SKM-1 (cell line): ENCODE data around the gene PTPRN2.
"Not testable (repeated sequence)": the region's sequence is repeated elsewhere in the genome, so short reads cannot be mapped to it uniquely, and the experiment has no call there.

Experiments used
- DNase-seq: peaks from one replicate; lab custom pipeline; 2025; ENCODE audit not compliant: unreplicated experiment; lab: John Stamatoyannopoulos, UW

The PTPRN2 gene

DNA sequence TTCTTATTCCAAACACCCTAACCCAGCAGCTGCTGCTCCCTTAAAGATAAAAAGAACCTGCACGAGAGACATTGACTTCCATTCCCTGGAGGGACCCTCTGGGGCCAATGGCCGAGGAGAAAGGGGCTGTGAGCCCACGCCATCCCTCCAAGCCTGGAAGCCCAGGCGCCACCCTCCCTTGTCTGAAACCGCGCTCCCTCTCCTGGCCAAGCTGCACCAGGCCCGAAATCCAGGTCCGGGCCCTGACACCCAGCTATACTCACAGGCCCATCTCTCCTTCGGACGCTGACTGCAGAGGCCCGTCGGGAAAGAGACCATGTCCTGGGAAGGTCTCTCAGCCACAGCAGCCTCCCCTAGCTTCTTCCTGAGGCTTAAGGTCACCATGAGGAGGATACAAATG lies 196.5 kb downstream of the PTPRN2 start:
- DNase-seq, result no peak

- DNase-seq, result no peak
These were observed 197.2 kb downstream of the PTPRN2 start for GRCh38 chr7:158390460-158390859.

DNA sequence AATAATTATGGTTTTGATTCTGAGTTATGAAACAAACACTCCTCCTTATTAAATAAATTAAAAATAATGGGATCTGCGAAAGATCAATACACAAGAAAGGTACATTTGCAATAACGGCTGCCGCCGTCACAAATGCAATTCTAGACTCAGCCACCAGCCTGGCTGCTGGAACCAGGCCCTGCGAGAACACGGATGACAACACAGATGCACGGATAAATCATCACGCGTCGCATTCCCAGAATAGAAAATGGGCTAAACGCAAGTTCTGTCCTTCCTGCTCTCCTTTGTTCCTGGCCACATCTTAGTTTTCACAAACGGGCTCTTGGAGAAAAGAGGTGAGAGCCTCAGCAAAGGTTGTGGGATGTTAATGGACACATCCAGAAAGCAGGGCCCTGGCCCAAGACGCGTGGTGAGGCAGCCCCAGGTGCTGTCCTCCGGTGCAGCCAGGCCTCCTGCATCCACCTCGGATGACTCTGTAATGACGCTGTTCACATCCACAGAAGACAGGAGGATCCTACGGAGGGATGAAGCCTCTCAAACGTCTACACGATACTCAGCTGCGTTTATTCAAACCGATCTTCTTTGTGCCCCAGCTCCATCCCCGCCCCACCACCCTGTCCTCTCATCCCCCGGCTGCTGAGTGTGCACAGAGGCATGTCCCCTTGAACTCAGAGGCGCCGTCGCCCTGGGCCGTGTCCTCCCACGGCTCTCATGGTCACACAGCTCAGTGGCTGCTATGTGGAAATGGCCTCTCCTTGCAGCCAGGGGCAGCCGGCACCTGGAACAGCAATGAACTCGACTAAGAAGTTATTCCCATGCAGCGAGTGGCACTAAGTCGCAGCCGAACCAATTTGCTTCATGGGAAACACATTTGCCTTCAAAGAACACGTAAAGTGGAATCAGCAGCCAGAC lies 197.9 kb downstream of the PTPRN2 start:
- DNase-seq, result no peak

DNA sequence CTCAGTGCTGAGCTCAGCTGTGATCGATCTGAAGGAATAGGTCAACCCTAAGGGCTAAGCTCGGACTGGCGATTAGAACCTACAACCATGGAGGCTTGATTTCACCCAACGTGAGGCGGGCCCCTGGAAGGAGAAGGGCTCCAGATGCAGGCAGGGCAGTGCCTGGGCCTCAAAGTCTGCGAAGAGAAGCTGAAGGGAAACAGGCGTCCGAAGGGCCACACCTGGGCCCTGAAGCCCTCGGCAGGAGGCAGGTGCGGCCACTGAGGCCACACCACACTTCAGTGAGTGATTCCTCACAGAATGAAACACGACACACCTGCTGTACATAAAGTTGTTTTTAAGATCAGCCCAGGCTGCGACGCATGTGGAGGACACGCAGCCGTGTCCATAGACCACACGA lies 198.7 kb downstream of the PTPRN2 start:
- DNase-seq, result no peak

DNA sequence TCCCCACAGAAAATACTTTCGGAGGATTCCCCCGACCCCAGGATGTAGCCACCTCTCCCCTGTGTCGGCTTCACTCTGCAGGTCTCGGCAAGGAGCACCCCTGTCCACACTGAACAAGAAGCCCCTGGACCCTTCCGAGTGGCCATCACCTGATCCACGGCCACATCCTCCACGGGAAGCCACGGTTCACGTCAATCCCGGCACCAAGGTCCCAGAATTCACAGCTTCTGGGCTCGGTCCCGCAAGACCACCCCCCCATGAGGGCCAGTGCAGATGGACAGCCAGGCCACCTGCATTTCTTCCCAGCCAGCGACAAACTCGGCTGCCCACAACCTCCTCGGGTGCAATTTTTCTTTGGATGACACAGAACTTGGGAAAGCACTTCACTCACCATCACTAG lies 199.6 kb downstream of the PTPRN2 start:
- DNase-seq, result no peak

DNA sequence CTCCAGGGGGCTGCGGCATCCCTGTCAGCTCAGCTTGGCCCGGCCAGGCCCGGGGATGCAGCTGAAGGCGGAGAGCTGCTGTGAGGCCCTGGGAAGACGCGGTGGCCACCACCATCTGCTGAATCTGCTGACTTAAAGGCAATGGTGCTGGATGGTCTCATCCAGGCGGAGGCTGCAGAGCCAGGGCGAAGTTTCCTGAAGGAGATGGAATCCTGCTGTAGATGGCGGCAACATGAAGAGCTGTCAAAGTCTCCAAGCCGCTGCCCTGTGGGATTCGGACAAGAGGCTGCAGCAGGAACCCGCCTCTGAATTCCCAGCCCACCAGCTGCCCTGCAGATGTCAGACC lies 200.1 kb downstream of the PTPRN2 start:
- DNase-seq, result no peak

DNA sequence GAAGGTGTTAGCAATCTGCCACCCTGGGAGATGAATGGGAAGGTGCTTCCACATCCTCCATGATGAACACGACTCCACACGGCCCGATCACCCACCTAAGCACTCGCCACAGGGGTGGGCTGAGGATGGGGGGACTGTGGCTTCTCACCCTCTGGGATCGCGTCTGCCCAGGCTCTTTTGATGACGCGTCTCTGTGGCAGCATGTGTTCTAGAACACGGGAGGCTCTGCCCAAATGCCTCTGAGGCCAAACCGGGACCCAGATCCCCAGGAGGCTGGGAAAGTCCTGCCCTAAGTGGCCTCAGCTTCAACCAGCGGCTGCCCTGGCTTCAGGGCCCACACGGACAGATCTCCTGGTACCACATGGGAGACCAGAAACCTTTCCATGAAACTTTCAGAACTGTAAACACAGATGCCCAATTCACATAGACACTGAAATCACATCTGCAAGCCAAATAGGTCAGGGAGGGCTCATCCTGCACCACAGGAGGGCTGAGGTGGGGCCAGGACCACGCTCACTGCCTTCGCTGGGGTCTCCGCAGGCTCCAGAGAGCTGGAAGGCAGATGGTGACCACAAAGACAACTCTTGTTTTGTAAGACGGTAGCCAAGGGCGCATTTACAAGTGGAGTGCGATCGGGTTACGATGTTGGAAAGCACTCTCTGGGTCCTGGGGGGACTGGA lies 200.6 kb downstream of the PTPRN2 start:
- no peak for DNase-seq

DNA sequence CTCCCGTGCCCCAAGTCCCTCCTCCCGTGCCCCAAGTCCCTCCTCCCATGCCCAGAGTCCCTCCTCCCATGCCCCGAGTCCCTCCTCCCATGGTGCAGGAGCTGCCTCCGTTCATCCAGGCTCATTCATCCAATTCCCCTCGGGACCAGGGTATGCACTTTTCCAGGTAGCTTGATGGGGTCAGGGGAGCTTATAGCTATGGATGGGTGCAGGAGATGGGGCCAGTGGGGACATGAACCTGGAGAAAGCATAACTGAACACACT lies 201.3 kb downstream of the PTPRN2 start:
- no peak for DNase-seq

- DNase-seq, result not testable (repeated sequence)
These were observed 201.9 kb downstream of the PTPRN2 start for GRCh38 chr7:158385496-158386354.

DNA sequence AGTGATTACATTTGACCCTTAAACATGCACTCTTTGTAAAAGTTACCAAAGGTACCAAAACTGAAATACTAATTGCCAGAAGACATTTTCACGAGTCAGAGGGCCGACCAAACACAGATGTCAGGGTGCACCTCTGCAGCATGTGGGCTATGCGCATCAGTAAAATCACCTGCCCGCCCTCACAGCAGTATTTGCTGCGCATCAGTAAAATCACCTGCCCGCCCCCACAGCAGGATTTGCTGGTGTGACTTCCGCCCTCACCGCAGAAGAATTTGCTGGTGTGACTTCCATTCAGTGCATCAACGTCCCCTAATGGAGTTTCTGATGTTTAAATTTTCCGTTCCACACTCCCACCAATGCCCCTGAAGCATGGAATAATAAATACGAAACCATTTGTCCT lies 202.9 kb downstream of the PTPRN2 start:
- no peak for DNase-seq

GRCh38 chr7:158383665-158384064 lies 204.0 kb downstream of the PTPRN2 start:
- DNase-seq, result no peak

DNA sequence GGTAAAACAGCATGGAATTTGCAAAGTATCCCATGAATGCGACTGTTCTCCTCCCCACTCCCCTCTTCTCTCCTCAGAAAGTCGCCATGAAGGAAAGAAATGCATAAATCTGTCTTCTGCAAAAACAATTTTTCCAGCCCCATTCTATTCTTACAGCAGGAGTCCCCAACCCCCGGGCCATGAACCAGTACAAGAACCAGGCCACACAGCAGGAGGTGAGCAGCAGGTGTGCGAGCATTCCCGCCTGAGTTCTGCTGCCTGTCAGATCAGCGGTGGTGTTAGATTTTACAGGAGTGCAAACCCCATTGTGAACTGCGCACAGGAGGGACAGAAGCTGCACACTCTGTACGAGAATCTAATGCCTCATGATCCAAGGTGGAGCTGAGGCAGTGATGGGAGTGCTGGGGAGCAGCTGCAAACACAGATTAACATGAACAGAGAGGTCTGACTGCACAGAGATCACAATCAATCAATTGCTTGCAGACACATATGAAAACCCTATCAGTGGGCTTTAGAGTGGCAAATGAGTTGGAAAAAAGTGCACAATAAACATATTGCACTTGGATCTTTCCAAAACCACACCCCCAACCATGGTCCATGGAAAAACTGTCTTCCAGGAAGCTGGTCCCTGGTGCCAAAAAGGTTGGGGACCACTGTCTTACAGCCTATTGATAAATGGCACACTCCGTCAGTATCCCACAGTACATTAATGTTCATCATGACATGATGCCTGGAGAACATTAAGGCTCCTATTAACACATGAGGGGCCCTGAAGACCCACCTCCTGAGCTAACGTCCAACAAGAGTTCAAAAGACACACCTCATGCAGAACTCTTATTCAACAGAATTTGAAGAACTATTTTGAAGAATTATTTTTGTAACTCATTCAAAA lies 205.0 kb downstream of the PTPRN2 start:
- no peak for DNase-seq

DNA sequence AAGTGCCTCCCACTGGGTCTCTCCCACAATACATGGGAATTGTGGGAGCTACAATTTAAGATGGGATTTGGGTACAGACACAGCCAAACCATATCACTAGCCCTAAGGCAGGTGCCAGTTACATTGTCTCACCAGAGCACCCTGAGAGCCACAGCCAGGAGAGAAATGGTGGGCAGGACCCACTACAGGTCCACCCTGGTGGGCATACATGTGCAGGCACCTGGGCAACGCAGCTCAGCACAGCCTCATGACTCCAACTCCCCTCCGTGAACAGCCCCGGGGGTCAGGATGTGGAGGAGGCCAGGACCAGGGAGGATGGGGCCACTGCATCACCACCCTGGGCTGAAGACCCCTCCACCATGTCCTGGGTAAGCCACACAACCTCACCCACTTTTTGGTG lies 205.7 kb downstream of the PTPRN2 start:
- DNase-seq, result no peak

DNA sequence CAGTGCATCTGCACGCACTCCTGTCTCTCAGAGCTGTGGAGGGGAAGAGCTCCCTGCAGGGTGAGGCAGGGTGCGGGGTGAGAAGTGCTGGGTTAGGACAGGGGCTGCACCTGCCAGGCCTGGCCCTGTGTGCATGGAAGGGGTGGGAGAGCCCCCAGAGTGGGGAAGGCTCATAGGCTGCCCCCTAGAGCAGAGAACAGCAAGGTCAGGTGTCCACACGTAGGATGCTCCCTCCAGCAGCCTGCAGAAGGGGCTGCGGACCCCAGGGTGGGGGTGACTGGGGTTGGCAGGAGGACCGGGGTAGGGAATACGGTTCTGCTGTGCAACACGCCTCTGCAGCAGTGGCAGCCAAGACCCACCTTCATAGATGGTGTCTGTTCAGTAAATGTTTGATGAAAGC lies 208.6 kb downstream of the PTPRN2 start:
- no peak for DNase-seq

GRCh38 chr7:158377800-158378623 lies 209.6 kb downstream of the PTPRN2 start:
- no peak for DNase-seq

- DNase-seq, result not testable (repeated sequence)
These were observed 210.8 kb downstream of the PTPRN2 start for GRCh38 chr7:158376839-158377186.

GRCh38 chr7:158376146-158376838 lies 211.3 kb downstream of the PTPRN2 start:
- not testable (repeated sequence) for DNase-seq

DNA sequence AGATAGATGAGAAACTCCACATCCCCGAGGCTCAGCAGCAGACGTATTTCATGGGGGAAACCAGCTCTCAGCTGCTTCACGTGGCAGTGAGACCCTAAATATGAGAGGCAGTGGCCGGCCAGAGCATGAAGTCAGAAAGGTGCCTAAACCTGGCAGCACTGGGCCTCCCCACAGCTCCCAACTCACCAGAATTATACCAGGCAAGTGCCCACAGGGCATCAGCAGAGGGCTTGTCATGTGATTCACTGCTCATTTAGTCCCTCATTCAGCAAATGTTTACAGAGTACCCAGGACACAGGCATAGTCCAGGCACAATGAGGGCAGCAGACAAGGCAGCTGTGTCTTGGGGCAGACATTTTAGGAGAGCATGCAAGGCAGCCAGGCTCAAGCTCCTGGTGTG lies 212.6 kb downstream of the PTPRN2 start:
- DNase-seq, result no peak

DNA sequence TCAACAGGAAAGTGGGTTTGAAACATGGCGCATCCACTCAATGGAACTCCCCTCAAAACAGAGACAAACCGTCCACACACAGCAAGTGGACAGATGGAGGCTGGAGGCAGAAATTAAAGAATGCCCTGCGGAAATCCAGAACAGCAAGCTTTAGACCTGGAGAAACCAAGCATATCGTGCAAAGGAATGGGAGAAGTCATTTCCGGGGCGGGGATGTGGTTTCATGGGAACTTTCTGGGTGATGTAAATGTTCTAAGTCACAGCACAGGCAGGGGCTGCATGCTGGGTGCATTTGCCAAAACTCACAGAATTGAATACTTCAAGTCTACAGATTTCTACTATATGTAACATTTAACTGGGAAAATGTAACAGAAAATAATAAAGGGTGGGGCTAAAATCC lies 213.0 kb downstream of the PTPRN2 start:
- no peak for DNase-seq

DNA sequence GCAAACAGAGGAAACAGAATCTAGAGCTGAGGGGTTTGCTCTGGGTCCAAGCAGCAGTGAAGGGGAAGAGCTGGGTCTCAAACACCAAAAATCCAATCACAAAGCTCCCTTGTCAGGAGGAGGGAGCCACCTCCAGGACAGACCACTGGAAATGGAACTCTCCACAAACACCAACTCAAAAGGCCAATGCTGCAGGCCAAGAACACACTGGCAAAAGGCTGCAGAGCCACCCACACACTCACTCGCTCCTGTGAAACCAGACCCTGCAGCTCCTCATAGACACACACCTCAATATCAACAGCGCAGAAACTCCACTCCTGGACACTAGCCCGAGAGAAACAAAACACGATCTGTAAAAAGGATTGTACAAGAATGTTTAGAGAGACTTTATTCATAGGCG lies 213.5 kb downstream of the PTPRN2 start:
- DNase-seq, result no peak
